COLO829 (cell line): ENCODE results near the gene SALL1.
A peak's percentile ranks its signal among the peaks of the same experiment; 100 is the strongest.

Source experiments
- DNase-seq: peaks from one replicate; pipeline ENCODE4 v3.0.0; 2012; ENCODE audit warnings: low spot score

Gene SALL1

GRCh38 chr16:51156807-51157200 is 5.7 kb upstream of the SALL1 start:
- DNase-seq: no peak

DNA sequence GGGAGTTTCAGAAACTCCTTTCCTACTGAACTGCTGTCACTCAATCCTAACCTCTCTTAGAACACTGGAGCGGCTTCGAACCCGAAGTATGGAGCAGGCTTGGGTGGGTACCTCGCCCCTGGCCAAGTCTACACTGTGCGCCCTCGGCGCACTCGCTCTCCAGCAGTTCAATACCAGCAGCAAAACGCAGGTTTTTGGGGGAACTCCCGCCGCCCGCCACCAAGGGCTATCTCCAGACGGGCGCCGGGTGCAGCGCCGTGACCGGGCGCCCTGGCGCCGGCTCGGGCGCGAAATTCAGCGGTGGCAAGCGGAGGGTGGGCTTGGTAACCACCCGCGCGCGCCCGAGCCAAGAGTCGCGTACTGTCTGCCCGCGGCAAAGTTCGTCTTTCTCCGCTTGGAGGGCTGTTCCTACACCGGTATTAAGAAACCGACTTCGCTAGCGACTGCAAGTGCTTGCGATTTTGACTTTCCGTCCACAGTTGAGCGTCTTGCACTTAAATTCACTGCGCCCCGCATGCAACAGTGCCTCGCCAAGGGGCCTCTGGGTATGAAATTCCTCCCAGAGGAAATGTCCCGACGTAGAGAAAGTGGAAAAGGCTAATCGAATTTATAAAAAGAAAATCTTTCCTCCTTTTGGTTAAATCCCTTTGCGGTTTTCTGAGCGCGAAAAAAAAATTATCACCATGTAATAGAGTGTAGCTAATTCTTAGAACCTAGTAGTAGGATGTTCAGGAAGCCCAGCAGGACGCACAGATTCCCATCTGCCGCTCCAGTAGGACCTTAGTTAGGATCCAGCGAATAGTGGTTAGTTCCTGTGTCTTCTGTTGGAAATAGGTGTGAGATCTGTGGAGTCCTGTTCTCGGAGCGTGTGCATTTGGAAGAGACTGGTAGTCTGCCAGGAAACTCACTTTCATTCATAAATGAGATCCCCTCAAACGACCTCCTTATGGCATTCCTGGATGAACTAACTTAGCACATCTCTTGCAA is 5.0 kb upstream of the SALL1 start:
- DNase-seq: no peak

- no peak for DNase-seq
Observed at GRCh38 chr16:51155199-51155607, 4.1 kb upstream of the SALL1 start.

- DNase-seq: no peak
Observed at GRCh38 chr16:51154271-51155171, 3.5 kb upstream of the SALL1 start.

DNA sequence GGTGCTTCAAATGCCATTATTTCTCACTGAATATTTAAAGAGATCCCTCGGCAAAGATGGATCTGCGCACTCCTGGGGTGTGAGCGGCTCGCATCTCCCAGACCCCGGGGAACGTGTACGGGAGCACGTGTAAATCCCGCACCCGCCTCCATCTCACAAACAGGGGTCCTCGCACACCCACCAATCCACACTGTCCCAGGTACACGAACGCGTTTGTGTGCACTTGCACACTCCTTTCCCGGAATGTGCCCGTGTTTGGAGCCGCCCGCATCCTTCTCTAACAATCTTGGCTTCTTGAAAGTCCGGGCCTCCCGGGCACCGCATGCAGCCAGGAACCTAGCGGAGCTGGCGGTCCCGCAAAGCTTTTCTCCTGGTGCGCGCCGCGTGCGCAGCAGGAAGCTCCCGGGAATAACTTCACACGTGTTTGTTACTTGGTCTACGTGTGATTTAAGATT is 2.5 kb upstream of the SALL1 start:
- DNase-seq: no peak

DNA sequence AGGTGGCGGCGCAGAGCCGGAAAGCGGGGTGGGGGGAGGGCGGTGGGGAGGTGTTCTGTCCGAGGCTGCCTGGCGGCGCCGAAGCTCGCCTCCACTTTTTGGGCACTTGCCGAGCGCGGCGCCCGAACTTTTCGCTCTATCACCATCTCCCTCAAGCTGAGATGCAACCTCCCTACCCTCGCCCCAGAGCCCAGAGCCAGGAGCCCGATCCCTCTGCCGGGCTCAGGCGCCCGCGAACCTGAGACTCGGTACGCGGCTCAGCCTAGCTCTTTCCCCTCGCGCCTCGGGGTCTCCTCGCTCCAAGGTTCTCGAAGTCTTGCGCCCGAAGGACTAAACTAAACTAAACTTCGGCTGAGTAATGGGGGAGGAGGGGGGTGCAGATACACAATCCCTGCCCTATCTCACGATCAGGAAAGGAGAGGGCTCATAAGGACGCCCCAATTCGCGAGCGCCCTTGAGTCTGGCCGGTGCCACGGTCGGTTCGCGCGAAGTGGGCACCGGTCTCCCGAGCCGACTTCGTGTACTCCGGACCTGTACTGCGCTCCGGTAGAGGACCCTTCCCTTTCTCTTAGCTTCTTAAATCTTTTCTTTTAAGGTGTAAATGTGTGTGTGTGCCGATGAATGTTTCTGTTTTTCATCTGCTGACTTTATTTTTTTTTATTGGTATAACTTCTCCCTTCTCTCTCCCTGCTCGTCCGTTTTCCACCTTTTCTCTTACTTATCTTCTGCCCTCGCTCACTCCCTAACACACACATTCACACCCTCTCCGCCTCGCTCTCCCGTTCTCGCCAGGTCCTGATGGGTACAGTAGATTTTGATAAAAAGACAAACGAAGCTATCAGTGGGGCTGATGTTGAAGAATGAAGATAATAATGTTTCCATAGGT is 1.9 kb upstream of the SALL1 start:
- no peak for DNase-seq

- DNase-seq: peak; percentile 48
Observed at GRCh38 chr16:51151961-51152663, 1.0 kb upstream of the SALL1 start.

DNA sequence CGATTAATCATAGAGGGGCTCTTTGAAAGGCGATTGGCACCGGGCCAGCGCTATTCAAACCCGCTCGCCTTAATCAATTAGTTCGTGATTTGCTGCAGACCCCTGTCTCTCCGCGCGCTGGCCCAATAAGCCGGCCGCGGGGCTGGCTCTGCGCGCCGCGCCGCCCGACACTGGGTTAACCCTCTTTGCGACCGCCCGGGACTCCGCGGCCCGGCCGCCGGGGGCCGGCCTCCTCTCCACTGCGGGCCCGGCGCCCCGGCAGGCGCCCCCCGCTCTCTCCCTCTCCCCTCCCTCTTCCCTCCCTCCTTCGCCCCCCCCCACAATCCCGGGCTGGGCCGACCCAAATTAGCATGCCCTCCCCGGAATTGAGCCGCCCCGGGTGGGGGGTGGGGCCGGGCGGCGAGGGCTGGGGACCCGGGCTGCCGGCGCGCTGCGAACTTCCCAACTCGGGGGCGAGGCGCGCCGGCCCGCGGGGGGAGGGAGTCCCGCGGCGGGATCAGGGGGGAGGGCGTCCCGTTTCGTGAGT is 428 bp upstream of the SALL1 start:
- DNase-seq: peak; percentile 30

DNA sequence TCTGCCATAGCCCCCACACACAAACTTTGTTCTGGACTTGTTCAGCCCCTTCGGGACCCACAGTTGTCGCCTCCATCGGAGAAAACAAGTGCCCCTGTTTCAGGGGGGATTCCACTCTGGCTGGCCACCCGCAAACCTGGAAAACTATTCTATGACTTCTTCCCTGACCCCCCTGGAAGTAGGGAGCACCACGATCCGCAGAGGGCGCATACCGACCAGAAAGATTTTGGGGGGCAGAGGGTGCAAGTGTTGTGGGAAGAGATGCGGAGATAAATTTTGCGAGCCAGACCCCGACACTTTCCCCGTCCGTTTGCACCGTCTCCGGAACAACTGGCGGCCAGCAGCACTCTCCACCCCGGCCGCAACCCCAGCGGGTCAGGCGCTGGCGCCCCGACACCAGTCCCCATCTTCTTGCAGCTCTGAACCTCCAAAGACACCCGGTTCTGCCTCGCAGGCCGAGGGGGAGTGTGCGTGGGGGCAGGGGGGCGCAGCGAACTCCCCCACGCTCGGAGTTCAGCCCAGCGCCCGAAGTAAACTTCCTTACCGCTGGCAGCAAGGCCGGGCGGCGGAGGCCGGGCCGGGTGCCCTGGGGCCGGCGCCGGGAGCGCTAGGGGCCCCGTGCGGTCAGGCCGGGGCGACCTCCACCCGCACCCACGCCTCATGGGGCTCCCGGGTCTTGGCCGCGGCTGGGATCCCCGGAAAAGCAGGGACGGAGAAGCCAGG is 744 bp downstream of the SALL1 start:
- no peak for DNase-seq

- no peak for DNase-seq
Observed at GRCh38 chr16:51149721-51150164, 1.3 kb downstream of the SALL1 start.

DNA sequence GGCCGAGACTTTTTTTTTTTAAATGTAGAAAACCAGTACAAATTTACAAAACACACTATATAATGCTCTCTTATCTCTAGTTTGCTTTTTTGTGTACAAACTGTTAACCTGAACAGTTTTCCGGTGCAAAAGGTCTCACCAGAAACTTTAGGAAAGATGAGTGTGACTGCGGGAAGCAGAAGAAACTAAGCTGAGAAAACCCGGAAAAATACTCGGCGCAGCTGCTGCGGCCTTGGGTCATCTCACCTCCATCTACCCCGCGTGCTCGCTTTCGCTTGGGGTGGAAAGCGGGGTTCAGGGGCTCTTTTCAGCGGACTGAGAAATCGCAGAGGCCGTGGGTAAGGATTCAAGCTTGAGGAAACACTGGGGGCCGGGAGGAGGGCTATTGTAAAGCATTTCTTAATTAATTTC is 1.8 kb downstream of the SALL1 start:
- no peak for DNase-seq

GRCh38 chr16:51148678-51149228 is 2.3 kb downstream of the SALL1 start:
- no peak for DNase-seq

- DNase-seq: no peak
Observed at GRCh38 chr16:51147776-51148677, 3.0 kb downstream of the SALL1 start.

GRCh38 chr16:51146256-51146924 is 4.7 kb downstream of the SALL1 start:
- DNase-seq: peak; percentile 28

DNA sequence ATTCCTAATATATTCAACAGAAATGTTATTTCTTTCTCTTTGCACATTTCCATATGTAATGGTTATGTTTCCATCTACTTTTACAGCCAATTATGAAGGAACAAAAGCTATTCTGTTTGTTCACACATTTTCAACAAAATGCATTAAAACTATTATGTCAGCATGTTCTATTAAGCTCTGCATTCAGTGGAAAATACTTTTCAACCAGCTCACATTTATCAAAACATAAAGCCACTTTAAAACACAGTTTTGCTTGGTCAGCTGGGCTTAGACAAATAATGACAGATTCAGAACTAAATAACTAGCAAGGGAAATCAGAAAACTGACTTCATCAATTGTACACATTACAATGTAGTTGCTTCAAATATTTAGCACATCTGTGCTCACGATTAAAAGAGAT is 6.9 kb downstream of the SALL1 start:
- no peak for DNase-seq

- no peak for DNase-seq
Observed at GRCh38 chr16:51143196-51143977, 7.7 kb downstream of the SALL1 start.

DNA sequence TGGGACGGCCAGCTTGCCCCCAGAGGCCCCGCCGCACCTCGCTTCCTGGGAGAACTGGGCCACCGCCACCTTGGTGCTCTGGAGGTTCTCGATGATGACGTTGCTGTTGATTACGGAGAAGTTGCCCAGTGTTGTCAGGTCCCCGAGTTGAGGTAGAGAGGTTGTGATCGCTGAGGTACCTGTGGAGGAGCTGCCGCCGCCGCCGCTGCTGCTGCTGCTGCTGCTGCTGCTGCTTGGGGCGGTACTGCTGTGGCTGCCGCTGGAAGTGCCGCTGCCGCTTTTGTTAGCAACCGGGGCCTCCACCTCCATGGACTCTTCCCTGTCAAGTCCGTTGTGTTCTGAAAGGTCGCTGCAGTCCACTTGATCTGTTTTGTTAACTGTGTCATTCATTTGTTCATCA is 9.5 kb downstream of the SALL1 start:
- DNase-seq: no peak
